ENCODE data around the gene SPTBN1.

SPTBN1 gene

GRCh38 chr2:54434711-54435110 lies 21.4 kb upstream of the SPTBN1 start:
- DNase-seq: no peak

GRCh38 chr2:54435325-54436226 lies 20.6 kb upstream of the SPTBN1 start:
- no peak for DNase-seq

- no peak for DNase-seq
Observed at GRCh38 chr2:54437588-54437987, 18.5 kb upstream of the SPTBN1 start.

GRCh38 chr2:54438271-54438670 lies 17.9 kb upstream of the SPTBN1 start:
- DNase-seq: no peak

GRCh38 chr2:54439582-54439981 lies 16.5 kb upstream of the SPTBN1 start:
- no peak for DNase-seq

- DNase-seq: no peak
Observed at GRCh38 chr2:54440050-54440449, 16.1 kb upstream of the SPTBN1 start.

GRCh38 chr2:54444503-54444902 lies 11.6 kb upstream of the SPTBN1 start:
- DNase-seq: no peak

GRCh38 chr2:54446122-54446521 lies 10.0 kb upstream of the SPTBN1 start:
- no peak for DNase-seq

GRCh38 chr2:54446625-54447024 lies 9.5 kb upstream of the SPTBN1 start:
- DNase-seq: no peak

GRCh38 chr2:54454548-54455130 lies 1.5 kb upstream of the SPTBN1 start:
- no peak for DNase-seq

- DNase-seq: no peak
Observed at GRCh38 chr2:54455131-54455562, 980 bp upstream of the SPTBN1 start.

- no peak for DNase-seq
Observed at GRCh38 chr2:54456362-54456611, 160 bp downstream of the SPTBN1 start.

- DNase-seq: no peak
Observed at GRCh38 chr2:54456612-54457322, 640 bp downstream of the SPTBN1 start.

GRCh38 chr2:54457323-54458023 lies 1.3 kb downstream of the SPTBN1 start:
- DNase-seq: no peak

GRCh38 chr2:54459037-54459441 lies 2.9 kb downstream of the SPTBN1 start:
- no peak for DNase-seq

- no peak for DNase-seq
Observed at GRCh38 chr2:54461261-54461660, 5.1 kb downstream of the SPTBN1 start.

GRCh38 chr2:54464341-54464740 lies 8.2 kb downstream of the SPTBN1 start:
- DNase-seq: no peak

- DNase-seq: no peak
Observed at GRCh38 chr2:54465143-54465542, 9.0 kb downstream of the SPTBN1 start.

- no peak for DNase-seq
Observed at GRCh38 chr2:54466870-54467269, 10.7 kb downstream of the SPTBN1 start.

GRCh38 chr2:54468673-54469072 lies 12.5 kb downstream of the SPTBN1 start:
- DNase-seq: no peak

GRCh38 chr2:54469484-54470053 lies 13.4 kb downstream of the SPTBN1 start:
- DNase-seq: no peak

- DNase-seq: no peak
Observed at GRCh38 chr2:54470266-54470938, 14.3 kb downstream of the SPTBN1 start.
